ENCODE results near the gene PNLIPRP2. TPM values are rescaled to one million over a fixed set of nuclear protein-coding genes. Genes with fewer than 3 reads are reported as not detected.

Gene PNLIPRP2
- total RNA-seq, 1 experiment from 2014 or later: not detected

- peaks cover 7% of the 10 kb centered on the region for H3K4me1 Mint-ChIP-seq (ENCODE audit: insufficient read depth, unreplicated experiment)
- intact Hi-C loops (cut with micrococcal nuclease): no loop called here
- H3K36me3 Mint-ChIP-seq (ENCODE audit: insufficient read depth, unreplicated experiment): peaks cover under 1% of the 10 kb centered on the region
- H3K9me3 Mint-ChIP-seq (ENCODE audit: unreplicated experiment): no peaks in the 10 kb centered on the region
- DNase-seq (ENCODE audit: unreplicated experiment): no peak
- H3K27me3 Mint-ChIP-seq (ENCODE audit: insufficient read depth, unreplicated experiment): no peaks in the 10 kb centered on the region
- no peak for TF ChIP-seq CTCF (IDR thresholded peaks at IDR 0.05; ENCODE audit: unreplicated experiment)
- H3K27ac Mint-ChIP-seq (ENCODE audit: low read depth, unreplicated experiment): no peak overlapping the region
- no TSS peak for BruUV-seq (replicated peaks)
- CTCF ChIA-PET: interaction anchor here (0.9 to 1.4 kb wide), 3 partner anchors 26 to 545 kb away, joined by 3 to 5 read pairs (median 3); no protein-coding TSS in a partner anchor
- no peak overlapping the region for H3K4me3 Mint-ChIP-seq (ENCODE audit: unreplicated experiment)
- POLR2A ChIA-PET: no interaction called here
Measured at GRCh38 chr10:116630020-116630419, 9.3 kb downstream of the PNLIPRP2 start.

- H3K36me3 Mint-ChIP-seq (ENCODE audit: insufficient read depth, unreplicated experiment): peaks cover 7% of the 10 kb centered on the region
- peak overlapping the region; percentile 41 for H3K27ac Mint-ChIP-seq (ENCODE audit: low read depth, unreplicated experiment)
- intact Hi-C loops (cut with micrococcal nuclease): no loop called here
- ChIA-PET POLR2A (interaction anchor here (0.7 kb wide), 1 partner anchor 15 kb away, joined by 3 read pairs; no protein-coding TSS in a partner anchor), CTCF (interaction anchor here (0.6 kb wide), 1 partner anchor 181 kb away, joined by 3 read pairs; no protein-coding TSS in a partner anchor)
- no TSS peak for BruUV-seq (replicated peaks)
- no peak for TF ChIP-seq CTCF (IDR thresholded peaks at IDR 0.05; ENCODE audit: unreplicated experiment)
- DNase-seq (ENCODE audit: unreplicated experiment): no peak
- H3K9me3 Mint-ChIP-seq (ENCODE audit: unreplicated experiment): no peaks in the 10 kb centered on the region
- no peak overlapping the region for H3K4me3 Mint-ChIP-seq (ENCODE audit: unreplicated experiment)
- peaks cover 7% of the 10 kb centered on the region for H3K4me1 Mint-ChIP-seq (ENCODE audit: insufficient read depth, unreplicated experiment)
- H3K27me3 Mint-ChIP-seq (ENCODE audit: insufficient read depth, unreplicated experiment): no peaks in the 10 kb centered on the region
Measured at GRCh38 chr10:116631871-116632295, 11.1 kb downstream of the PNLIPRP2 start.

- H3K27me3 Mint-ChIP-seq (ENCODE audit: insufficient read depth, unreplicated experiment): no peaks in the 10 kb centered on the region
- no peak for TF ChIP-seq CTCF (IDR thresholded peaks at IDR 0.05; ENCODE audit: unreplicated experiment)
- ChIA-PET CTCF (interaction anchor here (0.6 kb wide), 1 partner anchor 403 kb away, joined by 3 read pairs; no protein-coding TSS in a partner anchor), POLR2A (interaction anchor here (0.7 kb wide), 1 partner anchor 14 kb away, joined by 3 read pairs; no protein-coding TSS in a partner anchor)
- H3K27ac Mint-ChIP-seq (ENCODE audit: low read depth, unreplicated experiment): peak overlapping the region; percentile 41
- intact Hi-C loops (cut with micrococcal nuclease): no loop called here
- no peak overlapping the region for H3K4me3 Mint-ChIP-seq (ENCODE audit: unreplicated experiment)
- H3K36me3 Mint-ChIP-seq (ENCODE audit: insufficient read depth, unreplicated experiment): peaks cover 7% of the 10 kb centered on the region
- no TSS peak for BruUV-seq (replicated peaks)
- peaks cover 7% of the 10 kb centered on the region for H3K4me1 Mint-ChIP-seq (ENCODE audit: insufficient read depth, unreplicated experiment)
- DNase-seq (ENCODE audit: unreplicated experiment): no peak
- no peaks in the 10 kb centered on the region for H3K9me3 Mint-ChIP-seq (ENCODE audit: unreplicated experiment)
Measured at GRCh38 chr10:116632596-116633215, 12.0 kb downstream of the PNLIPRP2 start.

GRCh38 chr10:116633216-116633600 is 12.5 kb downstream of the PNLIPRP2 start:
- ChIA-PET CTCF (no interaction called here), POLR2A (no interaction called here)
- Mint-ChIP-seq H3K27me3 (ENCODE audit: insufficient read depth, unreplicated experiment) (no peaks in the 10 kb centered on the region), H3K4me1 (ENCODE audit: insufficient read depth, unreplicated experiment) (peaks cover 7% of the 10 kb centered on the region), H3K36me3 (ENCODE audit: insufficient read depth, unreplicated experiment) (peaks cover 7% of the 10 kb centered on the region), H3K4me3 (ENCODE audit: unreplicated experiment) (no peak overlapping the region), H3K9me3 (ENCODE audit: unreplicated experiment) (no peaks in the 10 kb centered on the region), H3K27ac (ENCODE audit: low read depth, unreplicated experiment) (no peak overlapping the region)
- intact Hi-C loops (cut with micrococcal nuclease): no loop called here
- TF ChIP-seq CTCF (IDR thresholded peaks at IDR 0.05; ENCODE audit: unreplicated experiment): no peak
- no peak for DNase-seq (ENCODE audit: unreplicated experiment)
- no TSS peak for BruUV-seq (replicated peaks)

All from MCF 10A (cell line).